Measurements from ENCODE around the gene NTF3.
"Not testable (repeated sequence)": the region's sequence is repeated elsewhere in the genome, so short reads cannot be mapped to it uniquely, and the experiment has no call there.

Gene NTF3

GRCh38 chr12:5513406-5513805 is 81.5 kb downstream of the NTF3 start:
- no peak for DNase-seq

DNA sequence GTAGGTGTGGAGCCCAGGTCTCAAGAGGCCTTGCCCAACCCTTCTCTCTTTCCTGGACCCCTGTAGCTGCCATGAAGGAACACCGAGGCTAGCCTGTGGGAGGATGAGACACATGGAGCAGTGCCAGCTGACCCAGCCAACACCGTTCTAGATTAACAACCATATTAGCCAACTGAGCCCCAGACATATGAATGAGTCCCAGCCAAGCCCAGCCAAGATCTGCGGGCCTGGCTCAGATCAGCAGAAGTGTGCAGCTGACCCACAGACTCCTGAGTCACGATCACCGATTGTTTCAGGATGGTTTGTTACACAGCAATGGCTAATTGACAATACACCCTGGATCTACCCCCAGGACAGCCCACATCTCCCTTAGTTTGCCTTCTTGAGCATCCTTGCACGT is 82.1 kb downstream of the NTF3 start:
- DNase-seq, result no peak

DNA sequence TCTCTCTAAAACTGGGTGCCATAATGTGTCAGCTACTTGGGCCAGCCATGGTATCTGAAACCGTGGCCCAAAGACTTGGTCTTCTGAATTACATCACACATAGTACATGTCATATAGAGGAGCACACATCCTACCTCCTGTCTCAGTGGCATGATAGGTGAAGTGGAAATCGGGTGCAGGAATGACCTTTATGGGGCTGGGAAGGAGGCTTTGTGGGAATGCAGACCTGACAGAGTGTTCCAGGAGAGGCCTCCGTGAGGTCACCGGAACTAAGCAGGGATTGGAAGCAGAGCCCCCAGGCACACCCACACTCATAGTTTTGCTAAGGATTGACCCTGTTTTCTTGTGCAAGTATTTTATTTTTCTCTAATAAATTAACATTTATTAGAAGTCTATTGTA is 82.6 kb downstream of the NTF3 start:
- DNase-seq, result no peak

DNA sequence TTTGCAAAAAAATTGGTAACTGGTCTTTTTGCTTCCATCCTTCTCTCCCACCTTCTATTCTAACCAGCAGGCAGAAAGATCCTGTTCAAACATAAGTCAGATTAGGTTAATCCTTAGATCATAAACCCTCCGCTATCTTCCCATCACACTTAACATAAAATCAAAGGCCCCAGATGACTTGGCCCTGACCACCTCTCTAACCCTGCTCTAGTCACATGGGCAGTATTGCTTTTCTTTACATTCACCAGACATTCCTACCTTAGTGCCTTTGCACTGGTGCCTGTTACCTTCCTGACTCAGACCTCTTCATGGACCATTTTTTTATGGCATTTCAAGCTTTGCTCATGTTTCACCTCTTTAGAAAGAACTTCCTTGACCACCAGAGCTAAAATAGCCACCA is 83.5 kb downstream of the NTF3 start:
- DNase-seq, result no peak

DNA sequence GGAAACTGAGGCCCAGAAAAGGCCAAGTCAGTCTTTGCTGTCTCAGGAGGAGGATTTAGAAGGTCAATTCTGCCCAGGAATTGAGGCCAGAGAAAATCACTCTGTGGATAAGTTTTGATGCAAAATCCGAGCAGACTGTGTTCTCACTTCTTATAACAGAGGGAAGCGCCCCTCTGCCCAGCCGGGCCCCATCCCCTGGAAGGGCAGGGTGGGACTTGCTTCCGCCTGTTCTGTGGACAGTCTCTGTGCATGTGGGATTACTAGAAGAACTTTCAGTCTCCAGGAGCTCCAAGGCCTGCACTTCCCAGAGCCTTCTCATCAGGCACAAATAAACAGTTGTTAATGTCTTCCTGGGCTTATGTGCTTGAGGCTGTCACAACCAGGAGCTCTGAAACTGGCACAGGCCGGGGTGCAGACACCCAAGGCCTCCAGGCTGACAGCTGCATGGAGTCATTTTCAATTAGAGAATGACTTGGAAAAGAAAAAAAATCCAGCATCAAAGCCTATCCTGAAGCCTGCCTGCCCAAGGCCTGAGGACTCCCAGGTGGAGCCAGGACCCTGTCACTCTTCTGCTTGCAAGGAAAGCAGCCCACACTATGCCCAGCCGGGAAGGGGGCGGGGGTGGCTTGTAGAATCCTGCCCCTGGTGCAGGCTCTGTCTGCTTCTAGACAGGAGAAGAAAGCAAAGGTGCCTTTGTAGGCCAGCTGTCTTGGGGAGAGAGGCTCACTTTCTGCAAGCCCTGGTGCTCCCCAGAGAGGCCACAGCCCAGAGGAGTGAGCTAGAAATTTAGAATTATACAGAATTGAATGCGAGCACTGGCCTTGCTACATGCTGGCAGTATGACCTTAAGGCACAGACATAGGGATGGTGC is 84.7 kb downstream of the NTF3 start:
- DNase-seq, result no peak

DNA sequence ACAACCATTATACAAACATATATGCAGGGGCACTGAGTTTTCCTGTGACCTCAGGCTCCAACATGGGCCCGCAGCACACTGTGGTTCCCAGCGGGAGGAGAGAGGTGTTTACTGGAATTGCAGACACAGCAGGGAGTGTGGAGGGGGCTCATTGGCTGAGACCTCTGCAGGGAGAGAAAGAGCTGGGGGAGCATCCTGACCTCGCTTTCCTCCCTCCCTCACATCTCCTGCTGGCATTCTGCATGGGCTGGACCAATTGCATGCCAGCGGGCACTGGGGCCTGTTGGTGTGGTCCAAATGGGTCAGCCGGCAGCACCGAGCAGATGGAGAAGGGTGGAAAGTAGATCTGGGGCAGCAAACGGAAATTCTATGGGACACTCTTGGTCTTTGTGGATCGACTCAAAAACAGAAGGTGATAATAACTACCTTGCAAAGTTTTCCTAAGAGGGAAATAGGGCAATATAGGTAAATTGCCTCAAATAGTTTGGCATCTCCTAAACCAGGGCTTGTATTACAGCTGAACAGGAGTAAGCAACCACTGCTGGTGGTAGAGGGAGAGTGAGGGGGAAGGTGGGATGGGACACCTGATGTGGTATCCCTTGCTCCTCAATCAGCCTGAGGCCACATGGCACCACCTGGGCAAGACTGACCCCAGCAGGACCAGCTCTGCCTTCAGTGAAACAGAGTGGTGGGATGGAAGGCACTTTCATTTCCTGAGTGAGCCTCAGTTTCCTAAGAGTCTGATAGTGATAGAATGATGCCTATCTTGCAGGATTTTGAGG is 86.9 kb downstream of the NTF3 start:
- DNase-seq, result no peak

GRCh38 chr12:5520037-5520436 is 88.1 kb downstream of the NTF3 start:
- DNase-seq, result no peak

DNA sequence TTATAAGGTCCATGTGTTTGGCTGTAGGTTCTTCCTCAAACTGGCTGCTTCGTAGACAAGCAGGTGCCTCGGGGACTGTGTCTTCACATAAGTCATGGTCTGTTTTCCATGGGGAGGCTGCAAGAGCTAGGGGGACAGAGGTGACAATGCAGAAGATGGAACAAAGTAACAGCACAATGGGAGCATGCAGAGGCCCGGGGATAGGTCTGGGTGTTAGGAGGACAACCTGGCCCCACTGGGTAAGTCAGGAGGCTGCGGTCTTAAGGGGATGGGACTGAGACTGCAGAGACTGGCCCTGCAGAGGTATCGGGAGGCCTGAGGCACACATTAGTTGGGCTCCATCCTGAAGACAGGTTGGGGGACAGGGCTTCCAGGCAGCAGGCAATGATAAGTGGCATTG is 88.9 kb downstream of the NTF3 start:
- DNase-seq, result no peak

GRCh38 chr12:5521456-5522325 is 89.8 kb downstream of the NTF3 start:
- DNase-seq, result no peak

GRCh38 chr12:5522432-5523335 is 90.8 kb downstream of the NTF3 start:
- DNase-seq, result no peak

DNA sequence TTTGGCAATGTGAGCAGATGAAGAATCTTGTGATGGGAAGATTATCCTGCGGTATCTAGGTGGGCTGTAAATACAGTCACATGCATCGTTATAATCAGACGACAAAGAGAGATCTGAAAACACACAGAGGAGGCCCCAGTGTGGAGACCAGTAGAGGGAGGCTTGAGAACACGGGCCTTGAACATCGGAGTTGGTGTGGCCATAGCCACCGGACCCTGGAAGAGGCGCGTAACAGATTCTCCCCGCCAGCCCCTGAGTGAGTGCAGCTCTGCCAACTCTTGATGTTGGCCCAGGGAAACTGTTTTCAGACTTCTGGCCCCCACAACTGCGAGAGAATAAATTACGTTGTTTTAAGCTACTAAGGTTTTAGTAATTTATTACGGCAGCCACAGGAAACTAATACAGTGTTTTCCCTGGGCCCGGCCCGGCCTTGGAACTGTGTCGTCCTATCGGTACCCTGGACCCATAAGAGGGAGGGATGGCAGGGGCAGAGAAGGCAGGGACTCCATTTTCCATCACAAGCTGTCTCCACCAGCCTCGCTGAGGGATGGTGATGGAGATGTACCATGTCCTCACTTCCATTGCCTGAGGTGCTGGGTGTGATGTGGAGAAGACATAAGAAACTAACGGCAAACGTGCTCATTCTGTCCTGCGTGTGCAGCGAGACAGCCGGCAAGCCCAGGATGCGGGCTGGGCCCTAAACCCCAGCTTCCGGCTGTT is 91.6 kb downstream of the NTF3 start:
- DNase-seq, result no peak

DNA sequence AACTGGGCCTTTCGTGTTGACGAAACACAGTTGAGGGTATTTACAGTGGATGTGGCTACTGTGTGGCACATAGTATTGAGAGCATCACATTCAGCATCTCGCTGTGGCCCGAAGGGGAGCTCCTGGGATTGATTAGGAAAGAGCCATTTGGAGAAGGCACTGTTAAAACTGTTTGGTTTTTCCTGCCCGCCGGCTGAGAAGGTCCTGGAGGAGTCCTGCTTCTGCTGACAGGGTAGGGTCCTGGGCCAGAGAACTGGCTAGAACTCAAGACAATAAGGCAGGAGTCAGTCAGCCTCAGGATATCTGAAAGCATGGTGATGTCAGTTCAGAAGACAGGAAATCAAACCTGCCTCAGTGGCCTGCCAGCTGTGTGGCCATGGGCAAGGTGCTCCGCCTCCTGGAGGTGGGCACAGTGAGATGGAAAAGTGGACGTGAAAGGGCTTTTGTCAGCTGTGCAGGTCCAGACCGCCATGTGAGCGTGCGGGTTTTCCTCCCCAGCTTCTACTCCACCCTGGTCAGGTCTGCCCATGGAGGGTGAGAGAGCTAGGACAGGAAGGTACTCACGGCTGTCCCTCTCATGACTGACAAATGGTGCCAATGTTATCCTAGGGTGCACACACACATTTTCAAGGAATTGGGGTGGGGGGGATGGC is 92.3 kb downstream of the NTF3 start:
- no peak for DNase-seq

GRCh38 chr12:5524769-5525436 is 93.0 kb downstream of the NTF3 start:
- no peak for DNase-seq

GRCh38 chr12:5525783-5526367 is 94.0 kb downstream of the NTF3 start:
- no peak for DNase-seq

- no peak for DNase-seq
These were observed 101.5 kb downstream of the NTF3 start for GRCh38 chr12:5533368-5533767.

GRCh38 chr12:5534426-5535199 is 102.7 kb downstream of the NTF3 start:
- DNase-seq, result no peak

- no peak for DNase-seq
These were observed 103.6 kb downstream of the NTF3 start for GRCh38 chr12:5535541-5535940.

GRCh38 chr12:5537026-5537615 is 105.2 kb downstream of the NTF3 start:
- DNase-seq, result not testable (repeated sequence)

- no peak for DNase-seq
These were observed 105.9 kb downstream of the NTF3 start for GRCh38 chr12:5537771-5538170.
